Measurements from ENCODE around the gene ANKRD22.
A peak's percentile ranks its signal among the peaks of the same experiment; 100 is the strongest.

Gene ANKRD22

DNA sequence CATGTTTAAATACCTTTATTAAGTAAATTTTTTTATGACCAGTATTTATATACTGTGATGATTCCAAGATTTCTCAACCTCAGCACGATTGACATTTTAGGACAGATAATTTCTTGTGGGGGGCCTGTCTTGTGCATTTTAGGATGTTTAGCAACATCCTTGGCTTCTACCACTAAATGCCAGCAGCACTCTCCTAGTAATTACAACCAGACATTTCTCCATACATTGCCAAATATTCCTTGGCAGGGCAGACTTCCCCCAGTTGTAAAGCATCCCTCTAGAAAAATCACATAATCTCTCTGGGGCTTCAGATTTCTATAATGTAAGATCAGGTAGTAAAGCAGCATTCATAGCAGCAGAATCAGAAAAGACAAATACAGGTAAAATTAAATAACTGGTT, 56.9 kb downstream of the ANKRD22 start:
- DNase-seq (ENCODE audit: low spot score), result peak; percentile 5

DNA sequence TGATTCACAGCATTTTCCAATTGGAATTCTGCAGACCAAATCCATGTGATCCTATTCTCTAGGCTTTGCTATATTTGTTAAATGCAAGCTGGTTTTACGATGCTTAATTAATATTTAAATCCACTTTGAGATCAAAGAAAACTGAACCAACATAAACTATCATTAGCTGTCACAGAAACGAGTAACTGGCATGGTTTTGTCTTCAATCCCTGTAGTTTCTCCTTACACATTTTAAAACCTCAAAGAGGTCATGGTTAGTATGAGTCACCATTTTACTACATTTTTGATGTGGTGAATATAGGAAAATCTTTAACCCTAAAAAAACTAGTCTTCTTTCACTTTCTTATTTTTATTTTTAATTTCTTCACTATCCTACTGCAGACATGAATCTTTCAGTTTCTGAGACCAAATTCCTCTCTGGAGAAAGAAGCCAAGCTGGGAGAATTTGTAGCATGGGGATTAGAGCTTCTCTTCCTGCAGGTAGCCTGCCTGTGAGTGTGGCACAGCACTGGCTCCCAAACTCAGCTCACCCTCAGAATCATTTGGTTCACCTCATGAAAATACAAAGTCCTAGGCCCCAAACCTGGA, 57.8 kb downstream of the ANKRD22 start:
- DNase-seq (ENCODE audit: low spot score), result no peak

DNA sequence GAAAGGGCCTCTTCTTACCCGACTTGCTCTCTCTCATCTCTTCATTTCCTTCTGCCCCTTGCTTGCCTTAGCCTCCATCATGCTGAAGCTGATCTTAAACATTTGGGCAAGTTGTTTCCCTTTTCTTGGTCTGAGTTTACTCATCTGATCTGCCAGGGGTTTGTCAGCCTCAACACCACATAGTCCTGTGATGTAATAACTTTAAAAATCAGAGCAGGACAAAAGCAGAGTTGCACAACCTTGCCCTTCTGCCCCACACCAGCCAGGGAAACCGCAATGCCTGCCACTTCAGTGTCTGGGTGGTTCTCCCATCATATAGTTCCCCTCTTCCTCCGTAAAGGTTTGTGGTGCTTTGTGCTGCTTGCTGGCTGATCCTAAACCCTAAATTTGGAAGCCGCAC, 59.0 kb downstream of the ANKRD22 start:
- DNase-seq (ENCODE audit: low spot score), result no peak

DNA sequence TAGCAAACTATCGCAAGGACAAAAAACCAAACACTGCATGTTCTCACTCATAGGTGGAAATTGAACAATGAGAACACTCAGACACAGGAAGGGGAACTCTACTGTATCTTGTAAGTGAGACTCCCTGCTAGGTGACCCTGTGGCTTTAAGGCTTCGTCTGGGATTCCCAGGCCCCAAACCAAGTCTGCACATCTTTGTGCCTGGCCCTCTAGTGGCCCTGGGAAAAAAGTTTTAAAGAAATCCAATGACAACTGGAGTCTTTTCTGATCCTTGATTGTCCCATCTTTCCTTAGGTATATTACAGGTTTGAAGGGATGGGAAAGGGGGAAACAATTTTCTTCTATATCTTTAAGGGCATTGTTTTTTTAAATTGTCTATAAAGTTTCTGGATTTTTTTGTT, 59.7 kb downstream of the ANKRD22 start:
- no peak for DNase-seq (ENCODE audit: low spot score)

DNA sequence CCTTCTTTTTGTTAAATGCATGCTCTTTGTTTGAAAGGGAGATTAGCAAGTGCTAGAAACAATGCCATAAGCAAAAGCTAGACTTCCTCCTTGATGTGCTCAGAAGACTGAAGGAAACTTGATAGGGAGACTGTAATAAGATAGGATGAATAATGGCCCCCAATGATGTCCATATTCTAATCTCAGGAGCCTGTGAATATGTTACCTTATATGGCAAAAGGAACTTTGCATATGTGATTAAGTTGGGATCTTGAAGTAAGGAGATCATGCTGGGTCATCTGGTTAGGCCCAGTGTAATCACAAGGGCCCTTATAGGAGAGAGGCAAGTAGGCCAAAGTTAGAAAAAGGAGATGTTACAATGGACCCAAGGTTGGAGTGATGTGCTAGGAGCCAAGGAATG, 62.7 kb downstream of the ANKRD22 start:
- DNase-seq (ENCODE audit: low spot score), result no peak

DNA sequence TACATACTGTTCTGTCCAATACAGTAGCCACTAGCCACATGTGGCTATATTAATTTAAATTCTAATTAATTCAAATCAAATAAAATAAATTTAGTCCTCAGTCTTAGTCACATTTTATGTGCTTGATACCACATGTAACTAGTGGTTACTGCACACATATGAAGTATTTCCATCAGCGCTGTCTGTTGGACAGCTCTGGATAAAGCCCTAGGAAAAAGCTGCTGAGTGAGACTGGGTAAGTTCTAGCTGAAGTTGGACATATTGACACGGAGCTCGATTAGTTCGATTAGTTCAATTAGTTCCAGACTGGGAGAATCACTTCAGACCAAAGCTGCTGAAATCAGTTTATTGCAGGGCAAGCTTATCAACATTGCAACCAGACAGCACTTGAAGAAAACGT, 64.2 kb downstream of the ANKRD22 start:
- no peak for DNase-seq (ENCODE audit: low spot score)

DNA sequence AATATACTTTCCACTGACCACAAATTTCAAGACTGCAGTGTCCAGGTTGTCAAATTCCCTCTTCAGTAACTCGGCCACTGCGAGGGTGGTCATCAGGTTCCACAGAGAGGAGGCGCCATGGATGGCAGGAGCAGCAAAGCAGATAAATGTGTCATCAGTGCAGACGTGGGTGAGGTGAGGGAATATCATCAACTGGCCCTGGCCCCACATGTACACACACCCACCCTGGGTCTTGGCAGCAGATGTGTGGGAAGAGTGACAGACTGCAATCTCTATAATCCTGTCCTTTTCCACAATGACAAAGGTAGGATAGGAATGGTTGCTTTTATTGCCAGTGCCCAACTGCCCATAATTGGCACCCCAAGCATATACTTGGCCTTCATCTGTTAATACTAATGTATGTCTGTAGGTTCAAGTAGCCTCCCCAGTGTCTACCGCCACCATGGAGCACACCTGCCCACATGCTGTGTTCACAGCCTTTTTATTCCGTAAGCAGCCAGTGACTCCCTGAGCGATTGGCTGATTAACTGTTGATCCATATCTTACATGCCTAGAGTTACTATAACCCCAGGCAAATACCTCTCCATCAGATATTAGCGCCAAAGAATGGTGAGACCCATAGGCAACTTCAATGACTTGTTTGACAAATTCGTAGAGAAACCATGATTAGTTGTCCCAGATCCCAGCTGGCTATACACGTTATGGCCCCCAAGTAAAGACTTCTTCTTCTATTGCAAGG, 65.4 kb downstream of the ANKRD22 start:
- no peak for DNase-seq (ENCODE audit: low spot score)

DNA sequence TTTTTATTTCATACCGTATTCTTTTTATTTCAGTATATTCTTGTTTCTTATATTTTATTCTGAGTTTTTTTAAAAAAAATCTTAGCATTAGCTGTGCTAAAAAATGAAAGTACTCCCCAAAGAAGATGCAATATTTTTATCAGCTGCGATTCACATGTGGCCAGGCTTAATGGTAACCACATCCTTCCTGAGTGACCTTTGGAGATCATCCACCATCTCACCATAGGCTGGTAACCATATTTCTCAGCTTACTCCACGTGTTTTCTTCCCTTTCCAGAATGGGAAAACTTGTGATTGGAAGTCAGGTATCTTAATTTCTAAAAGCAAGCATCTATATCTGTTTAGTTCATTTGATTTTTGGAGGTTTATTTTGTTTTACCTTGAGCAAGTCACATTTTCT, 67.9 kb downstream of the ANKRD22 start:
- no peak for DNase-seq (ENCODE audit: low spot score)

DNA sequence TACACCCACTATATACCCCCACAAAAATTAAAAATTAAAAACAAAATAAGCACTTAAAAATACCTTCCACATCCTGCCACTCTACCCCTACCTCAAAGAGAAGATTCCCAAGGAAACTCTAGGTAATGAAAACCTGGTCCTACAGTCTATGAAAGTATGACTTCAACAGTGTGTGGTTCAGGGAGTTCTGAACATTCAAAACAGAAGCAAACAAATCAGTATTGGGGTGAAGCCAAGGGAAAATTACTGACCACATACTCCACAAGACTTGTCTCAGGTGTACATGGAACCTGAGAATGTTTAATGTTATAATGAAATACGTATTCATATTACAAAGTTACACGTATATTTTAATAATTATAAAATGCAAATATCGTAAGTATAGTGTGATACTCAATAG, 69.4 kb downstream of the ANKRD22 start:
- no peak for DNase-seq (ENCODE audit: low spot score)

DNA sequence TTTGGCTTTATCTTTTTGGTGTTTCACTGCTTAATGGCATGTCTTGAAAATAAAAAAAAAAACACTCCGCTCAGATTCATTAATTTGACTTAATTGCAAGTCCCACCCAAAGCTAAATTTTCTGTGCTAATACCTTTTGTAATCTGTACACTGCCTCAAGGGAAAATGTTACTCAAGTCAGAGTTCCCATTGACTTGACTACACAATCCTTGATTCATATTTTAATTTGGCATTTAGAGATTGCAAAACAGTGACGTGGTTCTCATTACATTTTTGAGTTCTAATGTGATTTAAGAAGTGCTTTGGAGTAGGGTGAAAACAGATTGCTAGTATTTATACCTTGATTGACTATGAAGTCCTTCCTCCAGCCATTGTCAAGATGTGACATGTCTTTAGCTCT, 70.4 kb downstream of the ANKRD22 start:
- DNase-seq (ENCODE audit: low spot score), result no peak
